ENCODE results near the gene CTNNBL1.

DNA sequence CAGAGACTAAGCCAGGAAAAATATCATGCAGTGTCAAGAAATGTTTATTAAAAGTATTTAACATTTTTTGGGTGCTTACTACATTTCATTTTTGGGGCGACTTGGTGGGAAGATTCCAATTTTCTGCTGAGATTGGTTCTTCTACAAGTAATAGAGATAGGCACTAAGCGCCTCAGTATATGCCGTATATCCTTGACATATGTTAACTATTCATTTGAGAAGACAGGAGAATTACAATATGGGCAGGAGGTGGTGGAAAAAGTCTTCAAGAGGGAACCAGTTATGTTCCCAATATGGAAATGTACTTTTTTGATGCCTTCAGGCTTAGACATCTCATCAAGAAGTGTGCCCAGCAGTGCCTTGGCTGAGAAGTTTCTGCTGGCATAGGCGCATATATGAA, 6.5 kb downstream of the CTNNBL1 start:
- TF ChIP-seq, protein P1, sequence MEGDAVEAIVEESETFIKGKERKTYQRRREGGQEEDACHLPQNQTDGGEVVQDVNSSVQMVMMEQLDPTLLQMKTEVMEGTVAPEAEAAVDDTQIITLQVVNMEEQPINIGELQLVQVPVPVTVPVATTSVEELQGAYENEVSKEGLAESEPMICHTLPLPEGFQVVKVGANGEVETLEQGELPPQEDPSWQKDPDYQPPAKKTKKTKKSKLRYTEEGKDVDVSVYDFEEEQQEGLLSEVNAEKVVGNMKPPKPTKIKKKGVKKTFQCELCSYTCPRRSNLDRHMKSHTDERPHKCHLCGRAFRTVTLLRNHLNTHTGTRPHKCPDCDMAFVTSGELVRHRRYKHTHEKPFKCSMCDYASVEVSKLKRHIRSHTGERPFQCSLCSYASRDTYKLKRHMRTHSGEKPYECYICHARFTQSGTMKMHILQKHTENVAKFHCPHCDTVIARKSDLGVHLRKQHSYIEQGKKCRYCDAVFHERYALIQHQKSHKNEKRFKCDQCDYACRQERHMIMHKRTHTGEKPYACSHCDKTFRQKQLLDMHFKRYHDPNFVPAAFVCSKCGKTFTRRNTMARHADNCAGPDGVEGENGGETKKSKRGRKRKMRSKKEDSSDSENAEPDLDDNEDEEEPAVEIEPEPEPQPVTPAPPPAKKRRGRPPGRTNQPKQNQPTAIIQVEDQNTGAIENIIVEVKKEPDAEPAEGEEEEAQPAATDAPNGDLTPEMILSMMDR (IDR thresholded peaks at IDR 0.05) = no peak
- TF ChIP-seq POLR2A (IDR thresholded peaks at IDR 0.05) = no peak
